Dedifferentiated amniotic fluid mesenchymal stem cell (primary cell): Measurements from ENCODE around the gene DSEL.

Experiments used
- DNase-seq: peaks from one replicate; pipeline ENCODE4 v3.0.0-alpha.2; 2016; ENCODE audit errors: extremely low spot score

The DSEL gene

DNA sequence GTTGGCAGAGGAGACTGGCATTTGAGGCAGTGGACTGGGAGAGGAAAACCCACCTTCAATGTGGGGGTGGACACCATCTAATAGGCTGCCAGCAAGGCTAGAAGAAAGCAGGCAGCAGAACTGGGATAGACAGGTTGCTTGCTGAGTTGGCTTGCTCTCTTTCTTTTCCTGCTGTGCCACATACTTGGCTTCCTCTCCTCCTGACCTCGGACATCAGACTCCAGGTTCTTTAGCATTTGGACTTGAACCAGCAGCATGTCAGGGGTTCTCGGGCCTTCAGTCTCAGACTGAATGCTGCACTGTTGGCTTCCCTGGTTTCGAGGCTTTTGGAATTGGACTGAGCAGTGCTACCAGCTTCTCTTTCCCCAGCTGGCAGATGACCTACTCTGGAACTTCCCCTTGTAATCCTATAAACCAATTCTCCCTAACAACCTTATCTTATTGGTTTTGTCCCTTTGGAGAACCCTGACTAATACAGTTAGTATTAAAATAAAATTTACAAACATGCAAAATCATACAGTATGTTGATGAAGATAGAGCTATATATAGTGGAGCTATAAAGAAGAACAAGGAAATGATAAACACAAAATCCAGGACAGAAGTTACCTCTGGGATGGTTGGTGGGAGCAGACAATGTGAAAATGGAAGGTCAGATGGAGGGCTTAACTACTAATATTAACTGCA, 15.9 kb downstream of the DSEL start:
- no peak for DNase-seq

DNA sequence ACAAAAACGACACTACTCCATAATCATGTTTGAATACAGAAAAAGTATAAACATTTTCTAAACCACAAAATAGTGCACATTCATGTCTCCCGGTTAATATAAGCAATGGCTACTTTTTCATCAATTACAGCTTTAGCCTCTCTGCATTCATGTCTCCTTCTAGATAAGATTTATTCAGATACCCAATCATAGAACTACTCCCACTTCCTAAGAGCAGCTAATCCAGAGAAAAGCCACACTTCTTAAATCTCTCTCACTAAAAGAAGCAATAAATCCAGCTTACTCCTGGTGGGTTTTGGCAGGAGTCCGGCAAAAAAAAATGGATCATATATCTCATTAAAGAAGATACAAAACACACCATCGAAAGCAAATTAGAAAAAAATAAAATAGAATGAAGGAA, 20.1 kb downstream of the DSEL start:
- no peak for DNase-seq

DNA sequence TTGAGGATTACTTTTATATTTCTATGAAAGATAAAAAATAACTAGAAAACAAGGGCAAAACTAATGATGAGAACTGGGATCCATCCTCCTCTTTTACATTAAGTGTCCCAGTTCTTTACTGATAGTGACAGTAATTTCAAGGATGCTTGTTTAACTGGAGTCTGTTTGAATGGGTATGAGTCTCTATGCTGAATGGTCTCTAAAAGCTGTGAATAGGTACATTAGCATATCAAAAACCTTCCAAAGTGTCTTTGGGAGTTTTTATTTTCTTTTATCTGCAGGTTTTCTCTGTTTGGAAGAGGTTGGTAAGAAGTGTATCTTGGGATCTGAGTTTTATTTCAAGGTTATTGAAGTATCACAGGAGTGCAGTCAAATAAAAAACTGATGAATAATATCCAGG, 30.0 kb downstream of the DSEL start:
- no peak for DNase-seq

DNA sequence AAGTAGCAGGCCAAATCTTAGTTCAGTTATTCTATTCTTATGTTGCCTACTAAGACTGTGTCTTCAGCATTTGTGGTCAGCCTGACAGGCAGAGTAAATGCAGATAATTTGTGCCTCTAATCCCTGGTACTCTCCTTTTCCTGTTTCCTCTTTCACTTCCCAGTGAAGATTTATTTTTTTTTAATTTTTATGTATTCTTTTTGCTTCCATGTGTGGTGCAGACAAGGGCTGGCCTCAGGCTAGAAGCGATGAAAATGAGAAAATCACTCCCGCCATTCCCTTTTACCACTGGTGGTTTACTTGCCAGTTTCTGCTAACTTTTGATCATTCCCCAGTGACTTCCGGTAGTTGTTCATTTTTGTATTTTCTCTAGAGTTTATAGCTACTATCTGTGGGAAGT, 30.9 kb downstream of the DSEL start:
- no peak for DNase-seq

DNA sequence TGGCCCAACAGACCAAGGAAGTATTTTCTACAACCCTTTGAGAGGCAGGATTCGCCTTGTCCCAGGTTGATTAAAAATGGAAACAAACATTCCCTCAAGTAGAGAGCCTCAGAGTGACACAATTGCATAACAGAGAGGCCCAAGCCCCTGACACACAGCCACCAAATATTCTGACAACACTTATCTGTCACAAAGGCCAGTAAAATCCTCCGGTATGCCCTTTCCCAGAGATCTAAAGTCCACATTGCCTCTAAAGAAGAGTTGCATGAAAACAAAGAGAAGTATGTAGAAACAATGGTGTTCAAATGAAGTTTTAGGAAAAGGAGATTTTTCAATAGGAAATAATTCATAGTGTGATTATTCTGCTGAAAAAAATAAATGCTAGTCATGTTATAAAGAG, 32.1 kb downstream of the DSEL start:
- no peak for DNase-seq

DNA sequence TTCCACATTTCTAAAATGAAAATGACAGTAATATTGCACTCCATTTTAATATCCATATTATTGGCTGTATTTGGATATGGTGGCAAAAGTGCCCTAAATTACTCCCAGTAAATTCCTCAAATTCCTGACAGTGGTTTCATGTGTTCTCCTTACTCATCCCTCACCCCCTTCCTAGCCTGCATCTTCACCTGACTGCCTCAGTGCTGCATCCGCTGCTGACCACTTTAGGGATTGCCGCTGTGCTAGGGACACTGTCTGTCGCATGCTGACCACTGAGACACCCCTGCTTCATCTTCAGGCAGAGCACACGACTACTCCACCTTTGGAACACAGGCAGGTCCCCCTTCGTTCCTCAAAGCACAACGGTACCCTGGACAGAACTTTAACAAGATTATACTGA, 32.6 kb downstream of the DSEL start:
- no peak for DNase-seq

DNA sequence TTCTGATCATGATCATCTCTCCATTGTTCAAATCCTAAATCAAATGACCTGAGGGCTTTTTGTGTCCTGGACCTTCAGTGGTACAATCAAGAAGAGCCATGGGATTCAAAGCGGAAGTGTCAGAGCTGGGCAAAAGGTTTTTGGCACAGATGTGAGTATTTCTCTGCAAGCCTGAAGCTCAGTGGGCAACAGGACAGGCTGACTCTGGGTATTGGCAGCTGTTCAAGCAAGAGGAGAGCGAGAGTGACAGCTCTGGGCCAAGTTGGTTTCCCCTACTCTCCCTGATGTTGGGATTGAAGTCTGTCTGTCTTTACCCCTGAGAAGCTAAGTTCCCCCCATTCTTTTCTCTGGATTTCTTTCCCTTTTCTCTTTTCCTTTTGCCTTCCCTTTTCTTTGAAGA, 33.3 kb downstream of the DSEL start:
- DNase-seq: no peak

DNA sequence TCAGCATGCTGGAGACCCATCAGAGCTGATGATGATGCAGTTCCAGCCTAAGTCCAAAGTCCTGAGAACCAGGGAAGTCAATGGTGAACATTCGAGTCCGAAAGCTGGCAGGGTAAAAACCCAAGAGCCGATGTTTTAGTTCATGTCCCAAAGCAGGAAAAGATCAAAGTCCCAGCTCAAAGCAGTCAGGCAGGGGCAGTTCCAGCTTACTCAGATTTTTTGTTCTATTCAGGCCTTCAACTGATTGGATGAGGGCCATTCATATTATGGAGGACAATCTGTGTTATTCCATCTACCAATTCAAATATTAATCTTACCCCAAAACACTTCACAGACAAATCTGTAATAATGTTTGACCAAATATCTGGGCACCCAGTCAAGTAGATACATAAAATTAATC, 38.3 kb downstream of the DSEL start:
- DNase-seq: no peak

DNA sequence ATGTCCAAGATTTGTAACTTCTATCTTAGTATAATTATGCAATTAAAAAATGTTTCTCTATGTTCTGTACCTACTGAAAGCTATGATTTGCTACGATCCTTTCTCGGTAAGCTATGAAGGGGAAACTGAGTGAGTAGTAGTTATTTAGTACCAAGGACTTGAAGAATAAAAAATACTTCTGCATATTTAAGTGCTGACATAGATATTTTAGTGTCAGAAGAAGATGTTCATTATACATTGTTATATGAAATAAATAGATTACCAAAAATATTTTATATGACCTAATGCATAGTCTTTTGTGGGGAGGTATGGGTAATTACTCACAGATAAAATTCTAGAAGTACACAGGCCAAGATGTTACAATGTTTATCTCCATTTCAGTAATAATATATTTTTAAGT, 39.0 kb downstream of the DSEL start:
- DNase-seq: no peak

DNA sequence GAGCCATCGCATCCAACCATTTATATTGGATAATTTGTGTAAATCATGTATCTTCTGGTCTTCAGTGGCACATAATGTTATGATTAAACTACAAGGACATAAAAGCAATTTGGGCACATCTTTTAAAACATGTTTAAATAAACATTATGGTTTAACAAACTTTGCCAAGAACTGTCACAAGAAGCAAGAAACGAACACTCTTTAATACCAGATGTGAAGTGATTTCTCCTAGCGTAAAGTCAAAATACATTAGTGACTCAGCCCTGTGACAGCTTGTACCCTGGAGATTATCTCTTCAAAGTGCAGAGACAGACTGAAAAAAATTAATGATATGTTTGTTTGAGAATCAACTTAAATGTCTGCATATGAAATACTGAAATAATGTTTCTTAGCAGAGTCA, 39.9 kb downstream of the DSEL start:
- no peak for DNase-seq

DNA sequence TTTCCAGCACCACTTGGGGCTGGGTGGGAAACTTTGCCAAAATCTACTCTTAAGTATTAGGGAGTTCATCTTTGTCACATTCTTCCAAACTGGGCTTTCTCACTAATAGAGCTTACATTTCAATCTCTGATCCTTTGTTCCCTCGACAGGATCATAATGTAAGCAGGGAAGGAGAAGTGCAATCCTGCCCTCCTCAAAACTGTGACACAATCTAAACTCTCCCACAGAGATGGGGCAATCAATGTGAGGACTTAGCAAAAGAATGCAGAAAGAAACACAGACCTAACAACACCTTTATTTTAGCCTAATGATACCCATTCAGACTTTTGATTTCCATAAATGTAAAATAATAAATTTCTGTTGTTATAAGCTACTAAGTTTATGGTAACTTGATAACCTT, 40.8 kb downstream of the DSEL start:
- DNase-seq: no peak

DNA sequence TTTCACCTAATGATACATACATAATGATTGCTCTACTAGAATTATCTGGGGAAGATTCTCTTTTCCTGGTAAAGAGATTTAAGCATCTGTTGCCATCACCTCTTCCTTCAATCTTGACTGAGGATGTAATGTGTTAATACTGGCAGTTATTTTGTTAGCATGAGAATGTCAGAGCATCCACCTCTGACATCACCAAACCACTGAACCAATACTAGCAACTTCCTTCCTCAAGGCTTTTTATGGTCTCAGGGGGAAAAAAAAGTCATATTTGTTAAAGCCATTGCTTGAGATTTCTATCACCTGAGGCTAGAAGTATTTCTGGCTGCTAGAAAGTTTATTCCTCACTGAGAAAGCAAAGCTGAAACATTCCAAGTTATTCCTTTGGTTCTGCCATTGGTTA, 48.5 kb downstream of the DSEL start:
- DNase-seq: no peak

DNA sequence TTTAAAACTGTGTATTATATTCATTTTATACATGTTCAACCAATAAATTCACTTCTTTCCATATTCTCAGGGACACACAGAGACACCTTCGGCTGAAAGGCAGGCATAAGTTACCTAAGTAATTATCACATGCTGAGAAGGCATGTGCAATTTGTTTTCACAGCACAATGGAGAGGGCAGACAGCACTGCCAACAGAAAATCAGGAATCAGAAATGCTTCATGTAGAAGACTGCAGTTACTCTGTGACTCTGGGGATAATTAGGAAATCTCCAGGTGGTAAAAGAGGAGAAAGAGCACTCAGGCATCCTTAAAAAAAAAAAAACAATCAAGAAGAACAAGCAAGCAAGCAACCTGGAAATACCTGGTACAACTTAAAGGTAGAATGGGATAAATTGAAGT, 49.3 kb downstream of the DSEL start:
- DNase-seq: no peak

DNA sequence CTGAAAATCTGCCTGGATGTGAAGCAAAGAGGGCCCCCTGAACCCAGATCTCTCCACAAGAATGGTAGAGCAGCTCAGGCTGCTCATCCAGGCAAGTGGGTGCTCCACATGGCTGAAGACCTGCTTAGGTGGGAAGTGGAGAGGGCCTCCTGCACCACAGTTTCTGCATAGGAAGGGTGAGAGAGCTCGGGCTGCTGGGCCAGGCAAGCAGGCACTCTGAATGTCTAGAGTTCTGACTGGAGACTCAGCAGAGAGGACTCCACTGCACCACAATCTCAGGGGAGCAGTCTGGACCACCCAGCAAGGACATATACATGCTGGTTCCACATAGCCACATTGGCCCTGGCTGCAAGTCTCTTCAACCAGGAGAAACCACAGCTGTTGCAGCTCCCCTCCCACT, 52.0 kb downstream of the DSEL start:
- no peak for DNase-seq

DNA sequence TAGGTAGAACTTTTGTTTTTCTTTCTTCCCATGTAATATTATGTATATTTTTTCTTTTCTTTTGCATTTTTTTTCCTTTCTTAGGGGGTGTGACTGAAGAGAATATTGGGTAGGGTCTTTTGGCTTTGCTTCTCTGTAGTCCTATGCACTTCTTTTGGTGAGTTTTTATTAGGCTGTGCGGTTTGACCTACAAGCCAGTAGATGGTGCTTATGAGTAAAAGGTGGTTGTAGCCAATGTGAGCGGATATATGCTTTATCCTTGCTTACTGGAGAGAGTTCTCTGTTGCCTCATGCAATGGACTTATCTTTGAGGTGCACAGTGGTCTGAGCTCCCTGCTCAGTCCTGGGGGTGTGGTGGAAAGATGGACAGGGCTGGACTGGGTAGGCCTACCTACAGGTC, 52.7 kb downstream of the DSEL start:
- no peak for DNase-seq

DNA sequence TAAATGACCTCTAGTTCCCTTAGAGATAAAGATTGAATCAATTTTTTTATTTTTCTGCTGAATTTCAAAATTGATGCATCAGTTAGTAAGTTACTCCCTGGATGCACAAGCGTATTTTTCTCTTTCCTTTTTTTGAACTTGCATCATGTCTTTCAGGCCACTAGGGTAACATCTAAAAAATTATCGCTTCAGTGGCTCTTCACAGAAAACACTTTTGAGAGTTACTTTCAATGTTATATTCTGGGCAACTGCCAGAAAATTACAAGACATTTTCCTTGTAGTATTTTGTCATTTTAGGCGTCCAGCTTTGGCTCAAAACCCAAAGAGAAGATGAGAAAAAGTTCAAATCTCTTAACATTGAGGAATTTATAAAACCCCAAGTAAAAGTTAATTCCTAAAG, 59.8 kb downstream of the DSEL start:
- no peak for DNase-seq
